Stimulated activated naive CD8-positive, alpha-beta T cell treated with anti-CD3 and anti-CD28 coated beads, Interleukin-15, Interleukin-2, amounts not matched to agents 100 ng/mL and 50 ng/mL, for 24 hours (primary cell): ENCODE data around the gene TBC1D4.
A peak's percentile ranks its signal among the peaks of the same experiment; 100 is the strongest.
"Not testable (repeated sequence)": the region's sequence is repeated elsewhere in the genome, so short reads cannot be mapped to it uniquely, and the experiment has no call there.

ENCODE experiments used
- H3K27ac Mint-ChIP-seq: one replicate; pipeline ENCODE4 v1.8.0; 2021; ENCODE audit warnings: mild to moderate bottlenecking, mixed read lengths
- H3K27me3 Mint-ChIP-seq: one replicate; pipeline ENCODE4 v1.8.0; 2021; ENCODE audit warnings: mixed read lengths
- H3K36me3 Mint-ChIP-seq: one replicate; pipeline ENCODE4 v1.8.0; 2021; ENCODE audit warnings: low read depth, mixed read lengths
- H3K4me1 Mint-ChIP-seq: one replicate; pipeline ENCODE4 v1.8.0; 2021; ENCODE audit warnings: low read depth, mixed read lengths
- H3K4me3 Mint-ChIP-seq: one replicate; pipeline ENCODE4 v1.8.0; 2021; ENCODE audit warnings: mild to moderate bottlenecking, mixed read lengths
- H3K9me3 Mint-ChIP-seq: one replicate; pipeline ENCODE4 v1.8.0; 2021; ENCODE audit warnings: mixed read lengths

TBC1D4 gene

GRCh38 chr13:75363371-75363770 is 118.6 kb downstream of the TBC1D4 start:
- no peaks in the 10 kb centered on the region for H3K36me3 Mint-ChIP-seq
- H3K9me3 Mint-ChIP-seq, result no peaks in the 10 kb centered on the region
- H3K27ac Mint-ChIP-seq, result peak overlapping the region; percentile 91
- H3K4me1 Mint-ChIP-seq, result peaks cover 69% of the 10 kb centered on the region
- no peaks in the 10 kb centered on the region for H3K27me3 Mint-ChIP-seq
- H3K4me3 Mint-ChIP-seq, result no peak overlapping the region

GRCh38 chr13:75362026-75362425 is 119.9 kb downstream of the TBC1D4 start:
- Mint-ChIP-seq H3K9me3 (no peaks in the 10 kb centered on the region), H3K27ac (no peak overlapping the region), H3K4me3 (no peak overlapping the region), H3K27me3 (no peaks in the 10 kb centered on the region), H3K4me1 (peaks cover 70% of the 10 kb centered on the region), H3K36me3 (no peaks in the 10 kb centered on the region)

GRCh38 chr13:75360170-75360569 is 121.8 kb downstream of the TBC1D4 start:
- no peak overlapping the region for H3K27ac Mint-ChIP-seq

GRCh38 chr13:75359266-75359665 is 122.7 kb downstream of the TBC1D4 start:
- no peak overlapping the region for H3K27ac Mint-ChIP-seq
- peaks cover 60% of the 10 kb centered on the region for H3K4me1 Mint-ChIP-seq
- no peaks in the 10 kb centered on the region for H3K27me3 Mint-ChIP-seq
- H3K36me3 Mint-ChIP-seq, result peaks cover 7% of the 10 kb centered on the region
- no peak overlapping the region for H3K4me3 Mint-ChIP-seq
- no peaks in the 10 kb centered on the region for H3K9me3 Mint-ChIP-seq

More at GRCh38 chr13:75360170-75360569, 121.8 kb downstream of the TBC1D4 start:
- Mint-ChIP-seq H3K4me1 (peaks cover 60% of the 10 kb centered on the region), H3K4me3 (no peak overlapping the region), H3K36me3 (peaks cover under 1% of the 10 kb centered on the region), H3K9me3 (no peaks in the 10 kb centered on the region), H3K27me3 (no peaks in the 10 kb centered on the region)

GRCh38 chr13:75357576-75358289 is 124.2 kb downstream of the TBC1D4 start:
- H3K27ac Mint-ChIP-seq, result no peak overlapping the region
- H3K9me3 Mint-ChIP-seq, result no peaks in the 10 kb centered on the region
- H3K4me3 Mint-ChIP-seq, result no peak overlapping the region
- no peaks in the 10 kb centered on the region for H3K27me3 Mint-ChIP-seq
- peaks cover 55% of the 10 kb centered on the region for H3K4me1 Mint-ChIP-seq
- peaks cover 7% of the 10 kb centered on the region for H3K36me3 Mint-ChIP-seq

GRCh38 chr13:75356421-75356820 is 125.5 kb downstream of the TBC1D4 start:
- Mint-ChIP-seq H3K36me3 (peaks cover 7% of the 10 kb centered on the region), H3K9me3 (no peaks in the 10 kb centered on the region), H3K27ac (no peak overlapping the region), H3K27me3 (no peaks in the 10 kb centered on the region), H3K4me3 (no peak overlapping the region), H3K4me1 (peaks cover 51% of the 10 kb centered on the region)

- Mint-ChIP-seq H3K4me1 (peaks cover 51% of the 10 kb centered on the region), H3K27ac (no peak overlapping the region)
Measured at GRCh38 chr13:75355609-75356008, 126.4 kb downstream of the TBC1D4 start.

GRCh38 chr13:75353781-75354193 is 128.2 kb downstream of the TBC1D4 start:
- no peaks in the 10 kb centered on the region for H3K9me3 Mint-ChIP-seq
- H3K27me3 Mint-ChIP-seq, result no peaks in the 10 kb centered on the region
- no peak overlapping the region for H3K4me3 Mint-ChIP-seq
- H3K27ac Mint-ChIP-seq, result peak overlapping the region; percentile 50
- peaks cover 7% of the 10 kb centered on the region for H3K36me3 Mint-ChIP-seq
- H3K4me1 Mint-ChIP-seq, result peaks cover 40% of the 10 kb centered on the region

More at GRCh38 chr13:75355609-75356008, 126.4 kb downstream of the TBC1D4 start:
- no peaks in the 10 kb centered on the region for H3K9me3 Mint-ChIP-seq
- H3K27me3 Mint-ChIP-seq, result no peaks in the 10 kb centered on the region
- no peak overlapping the region for H3K4me3 Mint-ChIP-seq
- peaks cover 7% of the 10 kb centered on the region for H3K36me3 Mint-ChIP-seq

GRCh38 chr13:75352641-75353327 is 129.2 kb downstream of the TBC1D4 start:
- Mint-ChIP-seq H3K4me1 (peaks cover 32% of the 10 kb centered on the region), H3K36me3 (peaks cover 10% of the 10 kb centered on the region), H3K4me3 (no peak overlapping the region), H3K27me3 (no peaks in the 10 kb centered on the region), H3K27ac (no peak overlapping the region), H3K9me3 (no peaks in the 10 kb centered on the region)

GRCh38 chr13:75351538-75351937 is 130.4 kb downstream of the TBC1D4 start:
- not testable (repeated sequence) for H3K4me3 Mint-ChIP-seq, H3K9me3 Mint-ChIP-seq, H3K27ac Mint-ChIP-seq, H3K27me3 Mint-ChIP-seq
- H3K36me3 Mint-ChIP-seq, result peaks cover 15% of the 10 kb centered on the region
- peaks cover 35% of the 10 kb centered on the region for H3K4me1 Mint-ChIP-seq

GRCh38 chr13:75347925-75348324 is 134.0 kb downstream of the TBC1D4 start:
- Mint-ChIP-seq H3K4me1 (peaks cover 7% of the 10 kb centered on the region), H3K9me3 (no peaks in the 10 kb centered on the region), H3K27ac (no peak overlapping the region), H3K36me3 (peaks cover 8% of the 10 kb centered on the region), H3K4me3 (no peak overlapping the region), H3K27me3 (no peaks in the 10 kb centered on the region)

GRCh38 chr13:75347457-75347856 is 134.5 kb downstream of the TBC1D4 start:
- H3K9me3 Mint-ChIP-seq, result no peaks in the 10 kb centered on the region
- H3K4me3 Mint-ChIP-seq, result no peak overlapping the region
- H3K27ac Mint-ChIP-seq, result no peak overlapping the region
- peaks cover 7% of the 10 kb centered on the region for H3K4me1 Mint-ChIP-seq
- peaks cover 8% of the 10 kb centered on the region for H3K36me3 Mint-ChIP-seq
- H3K27me3 Mint-ChIP-seq, result no peaks in the 10 kb centered on the region

- no peak overlapping the region for H3K27ac Mint-ChIP-seq
- H3K36me3 Mint-ChIP-seq, result peaks cover 8% of the 10 kb centered on the region
- H3K27me3 Mint-ChIP-seq, result no peaks in the 10 kb centered on the region
- no peaks in the 10 kb centered on the region for H3K9me3 Mint-ChIP-seq
- H3K4me1 Mint-ChIP-seq, result peaks cover 7% of the 10 kb centered on the region
- no peak overlapping the region for H3K4me3 Mint-ChIP-seq
Measured at GRCh38 chr13:75345193-75345592, 136.8 kb downstream of the TBC1D4 start.

- no peaks in the 10 kb centered on the region for H3K27me3 Mint-ChIP-seq
- H3K4me1 Mint-ChIP-seq, result peaks cover 4% of the 10 kb centered on the region
- H3K4me3 Mint-ChIP-seq, result no peak overlapping the region
- no peaks in the 10 kb centered on the region for H3K9me3 Mint-ChIP-seq
- no peak overlapping the region for H3K27ac Mint-ChIP-seq
- H3K36me3 Mint-ChIP-seq, result no peaks in the 10 kb centered on the region
Measured at GRCh38 chr13:75341028-75341427, 140.9 kb downstream of the TBC1D4 start.

GRCh38 chr13:75339635-75340374 is 142.2 kb downstream of the TBC1D4 start:
- Mint-ChIP-seq H3K27ac (no peak overlapping the region), H3K4me1 (peaks cover 4% of the 10 kb centered on the region), H3K4me3 (no peak overlapping the region), H3K36me3 (peaks cover 3% of the 10 kb centered on the region), H3K9me3 (no peaks in the 10 kb centered on the region), H3K27me3 (no peaks in the 10 kb centered on the region)
